T-helper 17 cell (primary cell): Measurements from ENCODE around the gene LYST. TPM values are rescaled to one million over a fixed set of nuclear protein-coding genes. Genes with fewer than 3 reads are reported as not detected.

Experiments used
- ATAC-seq: fragments of 150-1000 bp; cut with Tn5 transposase; 2 replicates; pipeline ENCODE4 v1.10.0; 2021; ENCODE audit warnings: mild to moderate bottlenecking, moderate library complexity
- DNase-seq, 3 donors: peaks; one replicate each; pipeline versions ENCODE4 v3.0.0 to v3.0.0-alpha.2; 2020 to 2021
- H3K9me3 ChIP-seq: one replicate; pipeline ENCODE4 v1.7.0; 2013; ENCODE audit warnings: low read length, mild to moderate bottlenecking; ENCODE audit not compliant: control insufficient read depth, poor library complexity, severe bottlenecking
- H3K27ac Mint-ChIP-seq: one replicate; pipeline ENCODE4 v1.8.0; 2022; ENCODE audit warnings: mild to moderate bottlenecking, moderate library complexity, mixed read lengths
- H3K27me3 Mint-ChIP-seq: one replicate; pipeline ENCODE4 v1.8.0; 2022; ENCODE audit warnings: mixed read lengths
- H3K36me3 Mint-ChIP-seq: one replicate; pipeline ENCODE4 v1.8.0; 2022; ENCODE audit warnings: low read depth, mixed read lengths
- H3K4me1 Mint-ChIP-seq: one replicate; pipeline ENCODE4 v1.8.0; 2022; ENCODE audit warnings: mild to moderate bottlenecking, mixed read lengths
- H3K4me3 Mint-ChIP-seq: one replicate; pipeline ENCODE4 v1.8.0; 2022; ENCODE audit warnings: mild to moderate bottlenecking, moderate library complexity, mixed read lengths
- total RNA-seq, 4 donors: library from RNA in 2 of 4; stranded (reverse) in 2 of 4; gene quantifications; one replicate each; pipeline ENCODE4 v1.2.3 and lab custom pipeline; 2022 to 2026

Gene LYST
- total RNA-seq, 2 donors from 2014 or later = 24.5 to 29.6 TPM

DNA sequence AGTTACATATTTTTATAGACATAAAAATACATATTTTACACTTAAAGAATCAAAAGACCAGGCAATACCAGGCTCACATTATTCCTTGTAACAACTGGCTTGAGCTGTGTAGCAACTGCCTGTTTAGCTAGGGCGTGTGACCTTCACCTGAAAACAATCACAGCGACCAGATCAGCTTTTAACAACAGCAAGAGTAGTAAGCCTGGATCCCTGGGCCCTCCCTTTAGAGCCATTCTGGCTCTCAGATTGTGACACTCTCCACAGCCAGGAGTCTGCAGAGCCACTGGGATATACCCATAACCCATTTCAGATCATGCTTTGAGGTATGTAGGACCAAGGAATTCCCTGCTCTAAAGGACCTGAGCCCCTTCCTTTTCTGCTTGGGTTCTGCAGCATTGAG lies 187.7 kb downstream of the LYST start:
- H3K27me3 Mint-ChIP-seq = no peaks in the 10 kb centered on the region
- H3K4me3 Mint-ChIP-seq = no peak overlapping the region
- peaks cover 9% of the 10 kb centered on the region for H3K36me3 Mint-ChIP-seq
- no peak overlapping the region for H3K27ac Mint-ChIP-seq
- DNase-seq (no peak), ATAC-seq (no peak)
- no peaks in the 10 kb centered on the region for H3K4me1 Mint-ChIP-seq
- peaks cover 3% of the 10 kb centered on the region for H3K9me3 ChIP-seq

DNA sequence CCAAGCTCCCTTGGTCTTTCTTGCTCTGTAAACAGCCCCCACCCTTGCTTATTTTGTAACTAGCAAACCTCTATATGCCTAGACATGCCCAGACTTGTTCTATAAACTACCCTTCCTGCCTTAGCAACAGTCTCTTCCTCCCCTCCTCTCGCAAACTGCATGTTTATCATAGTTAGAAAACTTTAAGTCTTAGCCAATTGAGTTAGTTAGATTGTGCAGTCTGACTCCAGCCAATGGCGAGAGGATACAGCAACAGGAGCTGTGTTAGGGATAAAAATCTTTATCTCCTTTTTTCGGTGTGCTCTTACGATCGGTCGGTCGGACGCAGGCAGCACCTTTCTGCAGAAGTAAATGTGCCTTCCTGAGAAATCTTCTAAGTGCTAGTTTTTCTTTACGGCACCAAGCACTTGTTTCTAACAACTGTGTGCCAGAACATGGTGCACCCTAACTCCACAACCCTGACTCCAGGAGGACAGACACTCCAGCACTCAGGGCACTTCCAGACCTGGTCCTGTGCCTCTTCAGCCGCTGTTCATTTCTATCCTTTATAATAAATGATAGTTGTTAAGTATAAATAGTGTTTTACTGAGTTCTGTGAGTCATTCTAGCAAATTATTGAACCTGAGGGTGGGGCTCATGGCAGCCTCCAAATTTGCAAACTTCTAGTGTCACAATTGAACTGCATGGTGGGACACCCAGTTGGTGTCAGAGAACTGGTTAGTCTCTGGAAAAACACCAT lies 191.4 kb downstream of the LYST start:
- peaks cover 19% of the 10 kb centered on the region for H3K36me3 Mint-ChIP-seq
- H3K4me3 Mint-ChIP-seq = no peak overlapping the region
- no peaks in the 10 kb centered on the region for H3K4me1 Mint-ChIP-seq
- ATAC-seq (no peak), DNase-seq (no peak)
- H3K27me3 Mint-ChIP-seq = no peaks in the 10 kb centered on the region
- peaks cover 5% of the 10 kb centered on the region for H3K9me3 ChIP-seq
- no peak overlapping the region for H3K27ac Mint-ChIP-seq

DNA sequence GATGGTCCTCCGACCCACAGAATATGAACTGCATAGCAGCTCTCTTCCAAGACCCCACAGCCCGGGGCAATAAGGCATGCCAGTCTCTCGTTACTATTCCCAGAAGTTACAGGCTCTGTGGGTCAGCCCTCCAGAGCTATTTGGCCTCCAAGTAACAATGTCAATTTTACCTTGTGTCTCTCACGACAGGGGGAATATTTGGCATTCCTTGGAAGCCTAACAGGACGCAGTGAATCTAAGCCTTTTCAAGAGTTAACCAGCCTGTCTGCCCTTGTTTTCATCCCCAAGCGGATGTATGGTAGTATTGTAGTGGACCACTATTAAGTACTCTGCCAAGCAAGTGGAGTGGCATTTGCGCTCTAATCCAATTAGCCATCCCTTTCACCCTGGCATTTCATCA lies 192.7 kb downstream of the LYST start:
- no peaks in the 10 kb centered on the region for H3K27me3 Mint-ChIP-seq
- ATAC-seq (no peak), DNase-seq (no peak)
- no peak overlapping the region for H3K27ac Mint-ChIP-seq
- no peaks in the 10 kb centered on the region for H3K4me1 Mint-ChIP-seq
- H3K36me3 Mint-ChIP-seq = peaks cover 24% of the 10 kb centered on the region
- no peak overlapping the region for H3K4me3 Mint-ChIP-seq
- H3K9me3 ChIP-seq = peaks cover 10% of the 10 kb centered on the region

DNA sequence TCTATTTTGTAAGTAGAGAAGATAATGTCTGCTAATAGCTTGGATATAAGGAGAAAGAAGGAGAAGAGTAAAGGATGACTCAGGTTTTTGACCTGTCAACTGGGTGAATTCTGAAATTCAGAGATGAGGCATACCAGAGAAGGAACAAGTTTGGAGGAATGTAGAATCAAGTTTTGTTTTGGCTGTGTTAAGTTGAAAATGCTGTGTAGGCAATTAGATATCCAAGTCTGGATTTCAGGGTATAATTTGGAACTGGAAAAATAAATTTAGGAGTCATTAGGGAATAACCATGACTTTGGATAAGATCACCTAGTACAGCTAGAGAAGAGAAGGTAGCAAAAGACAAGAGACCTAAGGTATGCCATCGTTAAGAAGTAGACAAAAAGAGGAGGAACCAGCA lies 194.7 kb downstream of the LYST start:
- no peak for ATAC-seq
- H3K4me3 Mint-ChIP-seq = no peak overlapping the region

DNA sequence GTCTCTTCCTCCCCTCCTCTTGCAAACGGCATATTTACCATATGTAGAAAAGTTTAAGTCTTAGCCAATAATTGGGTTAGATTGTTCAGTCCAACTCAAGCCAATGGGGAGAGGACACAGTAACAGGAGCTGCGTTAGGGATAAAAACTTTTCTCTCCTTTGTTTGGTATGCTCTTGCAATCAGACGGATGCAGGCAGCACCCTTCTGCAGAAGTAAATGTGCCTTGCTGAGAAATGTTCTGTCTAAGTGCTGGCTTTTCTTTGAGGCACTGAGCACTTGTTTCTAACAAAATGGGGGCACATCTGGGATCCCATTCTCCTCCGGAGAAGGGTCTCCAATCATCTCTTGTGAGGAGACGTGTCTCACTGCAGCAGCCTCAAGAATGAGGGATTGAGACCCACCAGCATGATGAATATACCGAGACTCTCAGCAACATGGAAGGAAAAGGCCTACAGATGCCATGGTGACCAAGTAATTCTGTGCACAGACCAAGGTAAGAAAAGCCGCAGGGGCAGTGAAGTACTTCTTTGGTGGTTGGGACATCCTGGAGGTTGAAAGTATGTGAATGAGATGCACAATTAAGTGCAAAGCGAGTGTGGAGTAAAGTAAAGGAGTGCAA lies 196.4 kb downstream of the LYST start:
- no peak for DNase-seq
- peaks cover 7% of the 10 kb centered on the region for H3K9me3 ChIP-seq
- H3K27me3 Mint-ChIP-seq = no peaks in the 10 kb centered on the region
- H3K4me3 Mint-ChIP-seq = no peak overlapping the region
- no peak for ATAC-seq
- H3K36me3 Mint-ChIP-seq = peaks cover 21% of the 10 kb centered on the region
- H3K27ac Mint-ChIP-seq = no peak overlapping the region
- no peaks in the 10 kb centered on the region for H3K4me1 Mint-ChIP-seq

More for the DNA sequence above, 194.7 kb downstream of the LYST start:
- no peaks in the 10 kb centered on the region for H3K27me3 Mint-ChIP-seq
- peaks cover 24% of the 10 kb centered on the region for H3K36me3 Mint-ChIP-seq
- no peak overlapping the region for H3K27ac Mint-ChIP-seq
- peaks cover 10% of the 10 kb centered on the region for H3K9me3 ChIP-seq
- H3K4me1 Mint-ChIP-seq = no peaks in the 10 kb centered on the region
- DNase-seq = no peak

DNA sequence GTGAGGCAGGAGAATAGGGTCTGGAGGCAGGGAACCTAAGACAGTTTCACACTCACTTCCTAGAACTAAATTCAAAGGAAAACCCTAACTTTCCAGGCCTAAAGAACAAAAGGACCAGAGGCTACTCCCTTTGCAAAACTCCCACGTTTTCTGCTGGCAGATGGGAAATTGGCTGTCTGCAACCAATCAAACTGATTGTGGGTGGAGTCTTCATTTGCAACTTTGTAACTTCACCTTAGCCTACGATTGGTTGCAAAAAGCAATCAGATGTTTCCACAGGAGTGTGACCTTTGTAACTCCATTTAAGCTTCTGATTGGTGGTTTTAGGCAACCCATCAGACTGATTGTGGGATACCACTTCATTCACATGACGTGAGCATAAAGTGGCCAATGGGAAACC lies 197.4 kb downstream of the LYST start:
- no peak for ATAC-seq
- Mint-ChIP-seq H3K4me3 (no peak overlapping the region), H3K27me3 (no peaks in the 10 kb centered on the region), H3K4me1 (no peaks in the 10 kb centered on the region), H3K27ac (no peak overlapping the region), H3K36me3 (peaks cover 15% of the 10 kb centered on the region)
- peaks cover 7% of the 10 kb centered on the region for H3K9me3 ChIP-seq
- DNase-seq = no peak

DNA sequence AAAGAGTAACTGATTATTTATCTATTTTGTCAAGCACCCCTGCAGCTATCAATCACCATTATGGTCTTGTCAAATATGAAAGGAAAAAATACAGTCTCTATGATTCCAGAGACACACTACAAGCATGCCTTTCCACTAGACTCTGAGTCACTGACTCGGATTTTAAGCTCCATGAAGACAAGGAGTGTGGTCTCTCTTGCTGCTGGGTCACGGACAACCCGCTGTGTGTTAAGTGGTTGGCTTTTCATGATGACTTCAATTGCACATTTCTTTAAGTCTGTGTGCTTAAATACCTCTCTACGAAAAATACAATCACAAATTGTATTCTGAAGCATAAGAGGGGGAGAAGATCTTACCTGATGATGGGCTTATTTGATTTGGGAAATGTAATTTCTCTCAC lies 203.1 kb downstream of the LYST start:
- Mint-ChIP-seq H3K27ac (no peak overlapping the region), H3K36me3 (no peaks in the 10 kb centered on the region)

DNA sequence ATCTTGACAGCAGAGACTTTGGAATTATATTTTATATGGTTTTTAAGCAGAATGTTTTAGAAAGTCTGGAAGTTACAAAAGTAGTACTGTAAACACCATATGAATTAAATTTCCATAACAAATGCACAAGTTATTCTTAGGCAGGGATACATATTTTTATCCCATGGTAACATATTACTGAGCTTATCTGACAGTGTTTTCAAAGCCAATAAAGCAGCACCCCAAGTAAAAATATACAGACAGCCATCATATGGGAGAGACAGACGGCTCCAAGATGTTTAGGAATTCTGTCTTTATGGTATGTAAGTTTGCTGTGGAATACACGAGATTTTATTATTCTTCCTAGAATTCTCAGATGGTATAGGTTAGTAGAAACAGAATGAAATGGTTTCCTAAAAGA lies 205.1 kb downstream of the LYST start:
- DNase-seq (no peak), ATAC-seq (no peak)
- H3K4me3 Mint-ChIP-seq = no peak overlapping the region
- no peaks in the 10 kb centered on the region for H3K36me3 Mint-ChIP-seq
- H3K4me1 Mint-ChIP-seq = no peaks in the 10 kb centered on the region
- H3K9me3 ChIP-seq = no peaks in the 10 kb centered on the region
- H3K27me3 Mint-ChIP-seq = no peaks in the 10 kb centered on the region
- no peak overlapping the region for H3K27ac Mint-ChIP-seq

More for the DNA sequence above, 203.1 kb downstream of the LYST start:
- DNase-seq (no peak), ATAC-seq (no peak)
- H3K27me3 Mint-ChIP-seq = no peaks in the 10 kb centered on the region
- no peak overlapping the region for H3K4me3 Mint-ChIP-seq
- no peaks in the 10 kb centered on the region for H3K9me3 ChIP-seq
- no peaks in the 10 kb centered on the region for H3K4me1 Mint-ChIP-seq

DNA sequence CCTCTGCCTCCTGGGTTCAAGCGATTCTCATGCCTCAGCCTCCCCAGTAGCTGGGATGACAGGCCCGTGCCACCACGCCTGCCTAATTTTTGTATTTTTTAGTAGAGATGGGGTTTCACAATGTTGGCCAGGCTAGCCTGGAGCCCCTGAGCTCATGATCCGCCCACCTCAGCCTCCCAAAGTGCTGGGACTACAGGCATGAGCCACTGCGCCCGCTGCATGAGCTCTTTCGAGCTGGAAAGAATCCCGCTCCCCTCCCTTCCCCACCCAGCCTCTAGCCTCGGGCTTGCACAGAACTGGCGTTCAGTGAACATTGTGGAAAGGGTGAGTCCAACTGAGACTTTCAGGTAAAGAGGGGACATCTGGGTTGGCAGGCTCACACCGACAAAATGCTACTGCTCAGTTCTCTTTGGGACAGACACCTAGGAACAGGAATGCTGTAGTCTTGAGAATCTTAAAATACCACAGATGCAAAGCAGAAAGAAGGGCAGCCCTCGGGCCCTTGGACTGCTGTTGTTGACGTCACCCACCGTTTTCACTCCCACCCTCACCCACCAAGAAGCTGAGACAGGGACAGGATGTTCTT lies 207.4 kb downstream of the LYST start:
- peaks cover 1% of the 10 kb centered on the region for H3K27me3 Mint-ChIP-seq
- no peak overlapping the region for H3K27ac Mint-ChIP-seq
- no peaks in the 10 kb centered on the region for H3K4me1 Mint-ChIP-seq
- no peak overlapping the region for H3K4me3 Mint-ChIP-seq
- H3K9me3 ChIP-seq = no peaks in the 10 kb centered on the region
- no peak for ATAC-seq
- DNase-seq = no peak
- no peaks in the 10 kb centered on the region for H3K36me3 Mint-ChIP-seq

DNA sequence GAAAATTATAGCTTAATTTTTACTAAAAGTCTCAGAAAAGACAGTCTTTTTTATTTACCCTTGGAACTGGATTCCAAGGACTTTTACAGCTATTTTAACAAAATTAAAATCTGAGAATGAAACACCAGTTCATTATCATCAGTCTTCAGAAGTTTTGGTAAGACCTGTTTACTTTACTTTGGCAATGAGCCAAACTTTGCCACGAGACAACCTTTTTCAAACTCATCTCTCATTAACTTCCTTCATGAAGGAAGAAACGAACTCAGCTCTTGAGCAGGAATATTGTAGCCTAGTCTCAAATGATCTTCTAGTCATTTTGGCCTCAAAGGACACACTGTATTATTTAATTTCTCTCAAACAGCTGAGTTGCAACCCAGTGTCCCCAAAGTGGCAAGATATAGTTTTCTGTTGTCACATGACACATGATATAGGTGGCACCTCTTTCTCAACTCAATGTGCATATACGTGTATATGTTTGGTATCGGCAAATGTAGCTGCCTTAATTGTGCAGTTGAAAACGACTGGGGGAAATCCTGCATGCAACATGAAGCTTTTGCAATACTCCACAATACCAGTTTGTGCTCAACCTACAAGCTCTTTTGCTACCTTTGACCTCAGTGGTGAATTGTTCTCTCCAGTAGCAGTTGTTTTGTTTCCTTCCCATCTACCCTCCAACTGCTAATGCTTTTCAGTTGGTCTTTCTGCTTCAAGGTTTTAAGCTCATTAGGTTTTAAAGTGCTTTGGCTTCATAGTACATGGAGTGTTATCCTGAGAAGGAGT lies 208.8 kb downstream of the LYST start:
- no peak overlapping the region for H3K4me3 Mint-ChIP-seq
- DNase-seq (no peak), ATAC-seq (no peak)
- H3K36me3 Mint-ChIP-seq = no peaks in the 10 kb centered on the region
- H3K27me3 Mint-ChIP-seq = peaks cover 11% of the 10 kb centered on the region
- no peaks in the 10 kb centered on the region for H3K9me3 ChIP-seq
- no peaks in the 10 kb centered on the region for H3K4me1 Mint-ChIP-seq
- H3K27ac Mint-ChIP-seq = no peak overlapping the region

DNA sequence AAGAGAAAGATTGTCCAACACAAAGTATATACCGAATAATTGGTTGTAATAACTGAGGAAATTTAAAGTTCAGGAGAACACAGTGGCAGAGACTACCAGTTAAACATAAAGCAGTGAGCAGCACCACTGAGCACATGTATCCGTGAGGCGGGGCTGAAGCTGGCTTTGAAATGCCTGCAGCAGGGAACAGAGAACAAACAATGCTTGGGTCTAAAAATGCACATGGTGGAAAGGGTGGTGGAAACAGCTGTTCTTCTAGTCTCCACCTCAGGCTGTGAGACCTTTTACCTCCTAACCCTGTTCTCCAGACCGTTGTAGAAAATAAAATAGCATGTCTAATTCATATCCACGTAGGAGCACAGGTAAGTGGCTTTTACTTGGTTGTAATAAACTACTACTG lies 209.4 kb downstream of the LYST start:
- Mint-ChIP-seq H3K36me3 (no peaks in the 10 kb centered on the region), H3K27me3 (peaks cover 18% of the 10 kb centered on the region), H3K4me1 (no peaks in the 10 kb centered on the region), H3K27ac (no peak overlapping the region), H3K4me3 (no peak overlapping the region)
- H3K9me3 ChIP-seq = no peaks in the 10 kb centered on the region
- DNase-seq (no peak), ATAC-seq (no peak)

DNA sequence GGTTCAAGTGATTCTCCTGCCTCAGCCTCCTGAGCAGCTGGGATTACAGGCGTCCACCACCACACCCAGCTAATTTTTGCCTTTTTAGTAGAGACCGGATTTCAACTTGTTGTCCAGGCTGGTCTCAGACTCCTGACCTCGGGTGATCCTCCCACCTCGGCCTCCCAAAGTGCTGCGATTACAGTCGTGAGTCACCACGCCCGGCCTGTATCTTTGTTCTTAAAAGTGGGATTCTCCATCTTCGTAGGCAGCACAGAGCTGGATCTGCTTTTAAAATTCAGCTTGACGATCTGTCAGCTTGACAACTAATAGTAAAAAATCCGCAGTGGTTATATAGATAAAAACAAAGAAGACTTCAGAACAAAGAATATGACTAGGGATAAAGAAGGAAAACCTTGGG lies 214.3 kb downstream of the LYST start:
- no peak for DNase-seq
- no peak overlapping the region for H3K27ac Mint-ChIP-seq
- no peak overlapping the region for H3K4me3 Mint-ChIP-seq
- peaks cover 11% of the 10 kb centered on the region for H3K4me1 Mint-ChIP-seq
- ATAC-seq = no peak
- peaks cover 6% of the 10 kb centered on the region for H3K36me3 Mint-ChIP-seq
- H3K9me3 ChIP-seq = no peaks in the 10 kb centered on the region
- peaks cover 50% of the 10 kb centered on the region for H3K27me3 Mint-ChIP-seq

DNA sequence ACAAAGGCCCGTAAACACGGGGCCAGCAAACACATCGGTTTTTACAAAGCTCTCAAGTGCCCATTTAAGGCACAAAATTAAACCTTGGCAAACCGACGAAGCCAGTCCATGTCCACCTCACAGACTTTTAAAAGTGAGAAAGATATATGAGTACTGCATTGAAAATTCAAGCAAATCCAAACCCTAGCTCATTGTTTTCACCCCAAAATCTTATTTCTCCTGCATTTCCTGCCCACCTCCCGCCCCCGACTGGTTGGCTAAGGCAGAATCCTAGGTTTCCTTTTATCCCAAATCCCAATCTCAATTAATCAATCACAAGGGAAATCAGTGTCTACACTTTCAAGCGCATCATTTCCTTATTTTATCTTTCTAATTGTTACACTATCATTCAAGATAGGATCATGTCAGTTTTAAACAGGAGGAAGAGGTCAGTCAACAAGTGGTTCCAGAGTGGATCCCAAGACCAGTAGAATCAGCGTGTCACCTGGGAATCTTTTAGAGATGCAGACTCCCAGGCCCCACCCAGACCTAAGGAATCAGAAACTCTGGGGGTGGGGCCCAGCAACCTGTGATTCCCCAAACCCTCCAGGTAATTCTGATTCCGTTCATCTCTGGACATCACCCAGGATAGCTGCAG lies 215.4 kb downstream of the LYST start:
- peaks cover 6% of the 10 kb centered on the region for H3K36me3 Mint-ChIP-seq
- no peaks in the 10 kb centered on the region for H3K9me3 ChIP-seq
- H3K27ac Mint-ChIP-seq = peak overlapping the region; percentile 69
- peak overlapping the region; percentile 75 for H3K4me3 Mint-ChIP-seq
- peaks cover 11% of the 10 kb centered on the region for H3K4me1 Mint-ChIP-seq
- DNase-seq = no peak
- H3K27me3 Mint-ChIP-seq = peaks cover 60% of the 10 kb centered on the region
- ATAC-seq = no peak
